HG02973 (cell line): ENCODE data around the gene RBM45.

Experiments
- ATAC-seq: cut with Tn5 transposase; IDR thresholded peaks from one replicate; pipeline ENCODE4 v1.9.1; 2021; ENCODE audit warnings: moderate library complexity; ENCODE audit not compliant: unreplicated experiment

Gene RBM45

DNA sequence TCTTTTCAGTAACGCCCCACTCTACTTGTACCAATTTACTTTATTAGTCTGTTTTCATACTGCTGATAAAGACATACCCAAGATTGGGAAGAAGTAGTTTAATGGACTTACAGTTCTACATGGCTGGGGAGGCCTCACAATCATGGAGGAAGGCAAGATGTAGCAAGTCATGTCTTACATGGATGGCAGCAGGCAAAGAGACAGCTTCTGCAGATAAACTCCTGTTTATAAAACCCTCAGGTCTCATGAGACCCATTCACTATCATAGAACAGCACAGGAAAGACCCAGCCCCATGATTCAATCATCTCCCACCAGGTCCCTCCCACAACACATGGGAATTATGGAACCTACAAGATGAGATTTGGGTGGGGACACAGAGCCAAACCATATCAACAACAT, 43.3 kb downstream of the RBM45 start:
- no peak for ATAC-seq

DNA sequence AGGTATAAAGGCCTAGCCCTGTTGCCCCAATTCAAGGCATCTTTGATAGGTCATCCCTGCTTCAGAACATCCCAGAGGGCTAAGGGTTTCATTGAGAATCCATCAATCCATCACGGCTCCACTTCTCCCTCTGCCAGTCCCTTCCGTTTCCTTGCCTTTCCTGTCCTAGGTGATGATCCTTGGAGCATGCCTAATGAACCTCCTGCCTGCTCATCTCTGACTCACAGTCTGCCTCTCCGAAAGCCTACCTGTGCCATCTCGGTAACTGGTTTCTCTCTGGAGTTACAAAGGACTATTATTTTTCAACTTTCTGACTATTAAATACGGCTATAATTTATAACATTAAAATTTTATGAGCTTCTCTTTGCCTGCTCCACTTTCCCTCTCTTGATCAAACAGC, 45.3 kb downstream of the RBM45 start:
- no peak for ATAC-seq

DNA sequence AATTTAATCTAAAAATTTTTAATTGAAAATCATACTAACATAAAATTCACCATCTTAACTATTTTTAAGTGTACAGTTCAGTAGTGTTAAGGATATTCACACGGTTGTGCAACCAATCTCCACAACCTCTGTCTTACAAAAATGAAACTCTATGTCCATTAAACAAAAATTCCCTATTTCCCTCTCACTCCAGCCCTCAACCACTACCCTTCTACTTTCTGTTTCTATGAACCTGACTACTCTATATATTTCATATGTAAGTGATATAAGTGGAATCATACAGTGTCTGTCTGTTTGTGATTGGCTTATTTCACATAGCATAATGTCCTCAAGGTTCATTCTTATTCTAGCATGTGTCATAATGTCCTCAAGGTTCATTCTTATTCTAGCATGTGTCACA, 47.7 kb downstream of the RBM45 start:
- no peak for ATAC-seq

DNA sequence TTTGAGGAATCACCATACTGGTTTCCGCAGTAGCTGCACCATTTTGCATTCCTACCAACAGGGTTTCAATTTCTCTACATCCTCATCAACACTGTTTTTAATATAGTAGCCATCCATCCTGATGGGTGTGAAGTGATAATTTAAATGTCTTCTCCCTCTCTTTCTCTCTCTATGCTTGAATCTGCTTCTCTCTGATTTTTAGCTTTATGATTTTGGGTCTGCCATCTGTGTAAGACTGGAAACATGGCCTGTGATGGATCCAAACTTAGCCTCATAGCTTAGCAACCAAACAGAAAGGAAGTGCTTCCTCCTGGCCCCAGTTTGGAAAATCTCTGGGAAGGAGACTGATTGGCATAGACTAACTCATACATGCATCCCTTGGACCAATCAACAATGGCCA, 48.4 kb downstream of the RBM45 start:
- ATAC-seq, result no peak

DNA sequence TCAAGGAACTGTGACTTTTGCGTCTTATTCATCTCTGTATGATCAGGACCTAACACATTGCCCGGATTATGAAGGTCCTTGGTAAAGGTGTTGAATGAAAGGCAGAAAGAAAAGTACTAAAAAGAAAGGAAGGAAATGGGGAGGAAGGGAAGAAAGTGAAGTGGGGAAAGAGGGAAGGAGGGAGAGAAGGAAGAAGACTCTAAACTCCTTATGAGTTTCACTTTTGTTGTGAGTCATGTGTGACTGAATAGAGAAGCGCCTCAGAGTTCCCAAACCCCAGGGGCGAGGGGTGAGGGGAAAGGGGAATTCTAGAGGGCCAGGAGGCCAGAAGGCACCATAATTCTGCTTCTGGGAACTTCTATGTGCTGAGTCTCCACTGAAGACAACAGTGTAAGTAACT, 51.2 kb downstream of the RBM45 start:
- ATAC-seq, result no peak

DNA sequence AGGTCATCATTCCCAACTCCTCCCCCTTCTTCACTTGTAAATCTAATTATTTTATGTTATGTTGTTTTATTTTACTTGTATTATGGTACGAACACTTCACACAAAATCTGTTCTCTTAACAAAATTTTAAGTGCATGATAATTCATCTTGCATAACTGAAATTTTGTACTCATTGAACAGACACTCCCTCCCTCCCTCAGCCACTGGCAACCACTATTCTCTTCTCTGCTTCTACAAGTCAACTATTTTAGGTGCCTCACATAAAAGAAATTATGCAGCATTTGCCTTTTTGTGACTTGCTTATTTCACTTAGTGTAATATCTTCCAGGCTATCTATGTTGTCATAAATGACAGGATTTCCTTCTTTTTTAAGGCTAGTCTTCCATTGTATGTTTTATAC, 51.7 kb downstream of the RBM45 start:
- no peak for ATAC-seq

DNA sequence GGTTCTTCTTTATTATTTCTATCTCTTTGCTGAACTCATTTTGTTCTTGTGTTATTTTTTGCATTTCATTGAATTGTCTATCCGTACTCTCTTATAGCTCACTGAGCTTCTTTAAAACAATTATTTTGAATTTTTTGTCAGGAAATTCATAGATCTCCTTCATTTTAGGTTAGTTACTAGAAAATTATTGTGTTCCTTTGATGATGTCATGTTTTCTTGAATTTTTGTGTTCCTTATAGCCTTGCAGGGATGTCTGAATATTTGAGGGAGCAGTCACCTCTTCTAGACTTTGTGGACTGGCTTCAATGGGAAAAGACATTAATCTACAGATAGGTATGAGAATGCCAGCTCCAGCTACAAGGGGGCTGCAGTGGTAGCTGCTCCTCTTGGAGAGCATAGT, 61.4 kb downstream of the RBM45 start:
- no peak for ATAC-seq

DNA sequence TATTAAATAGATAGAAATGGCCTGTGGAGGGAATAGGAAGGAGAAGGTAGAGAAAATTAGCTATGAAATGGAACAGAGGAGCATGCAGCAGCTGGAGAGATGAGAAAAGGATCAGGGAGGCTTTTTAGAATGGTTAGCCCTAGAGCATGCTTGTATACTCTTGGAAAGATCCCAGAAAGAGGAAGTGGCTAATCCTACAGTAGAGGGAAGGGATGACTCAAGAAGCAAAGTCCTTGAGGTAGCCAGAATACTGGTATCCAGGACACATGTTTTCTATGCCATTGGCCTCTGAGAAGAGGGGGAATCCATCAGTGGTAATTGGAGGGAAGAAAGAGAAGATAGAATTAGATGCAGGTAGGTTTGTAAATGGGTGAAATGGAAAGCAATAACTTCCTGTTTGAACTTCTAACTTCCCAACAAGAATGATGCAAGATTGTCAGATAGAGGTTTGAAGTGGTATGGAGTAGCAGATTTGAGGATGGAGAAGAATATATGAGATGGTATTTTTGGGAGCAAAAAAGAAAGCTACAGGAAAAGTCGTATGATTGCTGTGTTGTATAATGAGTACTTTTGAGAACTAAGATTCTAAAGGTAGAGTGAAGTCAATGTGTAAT, 64.9 kb downstream of the RBM45 start:
- ATAC-seq, result no peak
